Activated CD4-positive, alpha-beta T cell treated with anti-CD3 and anti-CD28 coated beads, Interleukin-2, amount 10 ng/mL, durations not matched to agents 7 days and 5 days (primary cell): ENCODE data around the gene CCRL2. TPM values are rescaled to one million over a fixed set of nuclear protein-coding genes. Genes with fewer than 3 reads are reported as not detected.

Experiments used
- total RNA-seq, 2 experiments: library from RNA; stranded (reverse); gene quantifications; one replicate each; pipeline ENCODE4 v1.2.3, GENCODE V29; 2021

CCRL2 gene
- total RNA-seq, 2 experiments from 2014 or later, result 5.3 to 5.8 TPM

Other genes with a start within 250 kb of the CCRL2 start
- gene CCR1, start 198.9 kb upstream of the CCRL2 start, total RNA-seq, result 1 to 10 TPM; 6.4 to 6.6 TPM
- not detected for gene CCR3, start 164.8 kb upstream of the CCRL2 start, total RNA-seq
- gene CCR2, start 53.1 kb upstream of the CCRL2 start, total RNA-seq, result 10 to 100 TPM; 28.6 to 29.1 TPM
- 10 to 100 TPM; 21.6 to 25.2 TPM for gene CCR5, start 36.3 kb upstream of the CCRL2 start, total RNA-seq
- not detected for gene LTF, start 57.6 kb downstream of the CCRL2 start, total RNA-seq
- not detected for gene RTP3, start 90.7 kb downstream of the CCRL2 start, total RNA-seq
- gene LRRC2, start 159.0 kb downstream of the CCRL2 start, total RNA-seq, result under 1 TPM; 0.27 to 0.29 TPM
- not detected for gene FAM240A, start 205.3 kb downstream of the CCRL2 start, total RNA-seq